GM23338 (cell line): ENCODE results near the gene AMBP. TPM values are rescaled to one million over a fixed set of nuclear protein-coding genes. Genes with fewer than 3 reads are reported as not detected.

Experiments used
- ATAC-seq: fragments of 200-7000 bp; cut with Tn5 transposase; 3 replicates; pipeline ENCODE4 v1.9.1; 2020
- DNase-seq: peaks from one replicate; pipeline ENCODE4 v3.0.0-alpha.2; 2015; ENCODE audit warnings: low spot score
- H2AFZ ChIP-seq: fragments of 200-600 bp; sonication (generic); 2 replicates; pipeline ENCODE4 v1.8.0; 2016; ENCODE audit warnings: antibody characterized with exemption, mild to moderate bottlenecking, moderate library complexity
- H3F3A ChIP-seq: fragments of 200-600 bp; sonication (generic); replicated peaks from 2 replicates; pipeline ENCODE4 v1.8.0; 2017; ENCODE audit warnings: antibody characterized with exemption, mixed run types, low read depth
- H3K27ac ChIP-seq: fragments of 200-600 bp; sonication (generic); 2 replicates; pipeline ENCODE4 v1.6.1; 2016; ENCODE audit warnings: low read depth
- H3K27me3 ChIP-seq: fragments of 200-600 bp; sonication (generic); 2 replicates; pipeline ENCODE4 v1.8.0; 2016; ENCODE audit warnings: mild to moderate bottlenecking, mixed run types, moderate library complexity; ENCODE audit not compliant: insufficient read depth
- H3K36me3 ChIP-seq: fragments of 200-600 bp; sonication (generic); 2 replicates; pipeline ENCODE4 v1.8.0; 2016; ENCODE audit warnings: mild to moderate bottlenecking; ENCODE audit not compliant: insufficient read depth
- H3K4me1 ChIP-seq: fragments of 200-600 bp; sonication (generic); 2 replicates; pipeline ENCODE4 v1.8.0; 2016; ENCODE audit warnings: mild to moderate bottlenecking, moderate library complexity; ENCODE audit not compliant: insufficient read depth
- H3K4me2 ChIP-seq: fragments of 200-600 bp; sonication (generic); 2 replicates; pipeline ENCODE4 v1.7.1; 2017; ENCODE audit warnings: mixed run types
- H3K4me3 ChIP-seq: fragments of 200-600 bp; sonication (generic); 2 replicates; pipeline ENCODE4 v1.6.1; 2016; ENCODE audit warnings: mixed run types
- H3K79me2 ChIP-seq: fragments of 200-600 bp; sonication (generic); replicated peaks from 2 replicates; pipeline ENCODE4 v1.8.0; 2017; ENCODE audit warnings: mild to moderate bottlenecking; ENCODE audit not compliant: insufficient read depth
- H3K9me2 ChIP-seq: fragments of 200-600 bp; sonication (generic); 2 replicates; pipeline ENCODE4 v1.8.0; 2017; ENCODE audit not compliant: insufficient read depth
- H4K20me1 ChIP-seq: fragments of 200-600 bp; sonication (generic); replicated peaks from 2 replicates; pipeline ENCODE4 v1.8.0; 2017; ENCODE audit warnings: mild to moderate bottlenecking; ENCODE audit not compliant: insufficient read depth
- H3K27ac Mint-ChIP-seq: 2 replicates; pipeline ENCODE4 v1.8.0; 2020; ENCODE audit warnings: inconsistent platforms, mild to moderate bottlenecking, moderate library complexity, mixed read lengths
- H3K27me3 Mint-ChIP-seq: 3 replicates; pipeline ENCODE4 v1.8.0; 2022; ENCODE audit warnings: low read depth, mild to moderate bottlenecking, moderate library complexity, mixed read lengths, inconsistent platforms; ENCODE audit not compliant: insufficient read depth, poor library complexity
- H3K36me3 Mint-ChIP-seq: 3 replicates; pipeline ENCODE4 v1.8.0; 2021; ENCODE audit warnings: low read depth, mild to moderate bottlenecking, inconsistent platforms, moderate library complexity, mixed read lengths
- H3K4me1 Mint-ChIP-seq: 3 replicates; pipeline ENCODE4 v1.8.0; 2020; ENCODE audit warnings: mild to moderate bottlenecking, inconsistent platforms, mixed read lengths
- H3K4me3 Mint-ChIP-seq: 3 replicates; pipeline ENCODE4 v1.8.0; 2021; ENCODE audit warnings: moderate library complexity, mild to moderate bottlenecking, inconsistent platforms, mixed read lengths
- H3K9me3 Mint-ChIP-seq: 3 replicates; pipeline ENCODE4 v1.8.0; 2020; ENCODE audit warnings: moderate library complexity, mild to moderate bottlenecking, inconsistent platforms, mixed read lengths
- CREB1 ChIP-seq: fragments of 250-450 bp; sonication (Bioruptor Pico); IDR thresholded peaks from 2 replicates; pipeline ENCODE4 v1.5.0; 2020; ENCODE audit warnings: low read depth, mild to moderate bottlenecking, moderate library complexity
- EZH2 ChIP-seq: fragments of 200-600 bp; sonication (generic); IDR thresholded peaks from one replicate; pipeline ENCODE4 v1.8.0; 2017; ENCODE audit warnings: antibody characterized with exemption, mild to moderate bottlenecking, low read depth; ENCODE audit not compliant: unreplicated experiment
- EZH2phosphoT487 ChIP-seq: fragments of 200-600 bp; sonication (generic); IDR thresholded peaks from one replicate; pipeline ENCODE4 v1.8.1; 2018; ENCODE audit warnings: antibody characterized with exemption; ENCODE audit not compliant: unreplicated experiment
- JUNB ChIP-seq: IDR thresholded peaks from one replicate; pipeline ENCODE4 v1.6.1; 2016; ENCODE audit warnings: antibody characterized with exemption; ENCODE audit not compliant: unreplicated experiment
- NANOG ChIP-seq: IDR thresholded peaks from 2 replicates; pipeline ENCODE4 v1.6.1; 2016; ENCODE audit warnings: antibody characterized with exemption, borderline replicate concordance
- POLR2AphosphoS5 ChIP-seq: IDR thresholded peaks from 2 replicates; pipeline ENCODE4 v1.6.1; 2016; ENCODE audit warnings: antibody characterized with exemption, low read depth
- STAT1 ChIP-seq: IDR thresholded peaks from one replicate; pipeline ENCODE4 v1.6.1; 2016; ENCODE audit warnings: antibody characterized with exemption; ENCODE audit not compliant: unreplicated experiment
- ZNF114 ChIP-seq: fragments of 250-450 bp; sonication (Bioruptor Pico); IDR thresholded peaks from 2 replicates; pipeline ENCODE4 v1.5.0; 2020; ENCODE audit warnings: mild to moderate bottlenecking, moderate library complexity
- ZNF331 ChIP-seq: fragments of 250-450 bp; sonication (Bioruptor Pico); IDR thresholded peaks from 2 replicates; pipeline ENCODE4 v1.5.0; 2020; ENCODE audit warnings: low read depth, mild to moderate bottlenecking, moderate library complexity
- polyA plus RNA-seq: library from polyadenylated mRNA; unstranded; fragments of >200 nt; fragmentation: Nextera tagmentation; extraction: Ambion mirVana; gene quantifications from 2 replicates; pipeline ENCODE4 v1.2.1, GENCODE V29; 2016
- total RNA-seq: library from RNA; depleted of rRNA; stranded (reverse); fragments of >200 nt; shearing (Covaris generic); gene quantifications from 2 replicates; pipeline ENCODE4 v1.2.3, GENCODE V29; 2014
- TF ChIP-seq, protein P1 (sequence below): IDR thresholded peaks from one replicate; pipeline ENCODE4 v1.6.1; 2018; ENCODE audit warnings: antibody characterized with exemption; ENCODE audit not compliant: unreplicated experiment
- TF ChIP-seq, protein P2 (sequence below): fragments of 250-450 bp; sonication (Bioruptor Pico); IDR thresholded peaks from 2 replicates; pipeline ENCODE4 v1.5.0; 2020; ENCODE audit warnings: mild to moderate bottlenecking, moderate library complexity
- TF ChIP-seq, protein P3 (sequence below), 2 experiments: fragments of 200-600 bp in 1 of 2; sonication (generic) in 1 of 2; conservative IDR thresholded peaks; 2 replicates each; pipeline versions ENCODE4 v1.5.1 to v1.6.1; 2016 to 2017; ENCODE audit warnings: antibody characterized with exemption in 2 of 2, low read depth in 2 of 2, mild to moderate bottlenecking in 2 of 2, moderate library complexity in 1 of 2
- TF ChIP-seq, protein P4 (sequence below): IDR thresholded peaks from 2 replicates; pipeline ENCODE4 v1.6.1; 2016; ENCODE audit warnings: antibody characterized with exemption

AMBP gene
- total and polyA plus RNA-seq, 2 experiments from 2014 or later: 1.3 to 2.0 TPM

DNA sequence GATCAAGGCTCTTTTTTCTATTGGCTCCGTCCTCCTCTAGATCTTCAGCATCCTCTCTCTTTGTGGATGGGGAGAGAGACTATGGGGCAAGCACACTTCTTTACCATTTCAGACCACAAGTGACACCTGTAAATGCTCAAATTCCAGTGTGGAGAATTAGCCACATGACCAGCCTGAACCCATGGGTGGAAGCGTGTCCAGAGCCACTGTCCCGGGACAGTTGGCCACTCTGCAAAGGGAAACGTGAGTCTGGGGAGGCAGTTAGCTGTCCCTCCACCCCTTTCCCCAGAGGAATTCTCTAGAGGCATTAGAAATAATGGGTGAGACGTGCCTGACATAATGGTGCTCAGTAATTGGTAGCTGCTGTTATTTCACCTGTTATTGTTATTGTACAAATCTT, 40.9 kb downstream of the AMBP start:
- H3K36me3 Mint-ChIP-seq: peaks cover 29% of the 10 kb centered on the region
- no peak for ATAC-seq
- no peaks in the 10 kb centered on the region for H3K9me2 ChIP-seq

More for the DNA sequence above, 40.9 kb downstream of the AMBP start:
- Histone ChIP-seq H2AFZ (no peak overlapping the region), H3K4me2 (no peak overlapping the region), H3F3A (peaks cover 4% of the 10 kb centered on the region; the same call in 1 of the 2 replicates), H3K4me1 (peaks cover 14% of the 10 kb centered on the region), H3K36me3 (no peaks in the 10 kb centered on the region; the same call in 1 of the 2 replicates), H3K79me2 (no peaks in the 10 kb centered on the region), H3K27me3 (no peaks in the 10 kb centered on the region), H4K20me1 (no peaks in the 10 kb centered on the region; the same call in 1 of the 2 replicates), H3K27ac (no peak overlapping the region), H3K4me3 (no peak overlapping the region)
- H3K27me3 Mint-ChIP-seq: peaks cover 8% of the 10 kb centered on the region
- no peak overlapping the region for H3K27ac Mint-ChIP-seq
- H3K9me3 Mint-ChIP-seq: no peaks in the 10 kb centered on the region
- H3K4me3 Mint-ChIP-seq: no peak overlapping the region
- TF ChIP-seq EZH2 (no peak), JUNB (no peak), ZNF114 (CRISPR knock-in tag) (no peak), POLR2AphosphoS5 (no peak), CREB1 (CRISPR knock-in tag) (no peak), STAT1 (no peak), NANOG (no peak), EZH2phosphoT487 (no peak), ZNF331 (CRISPR knock-in tag) (no peak)
- TF ChIP-seq, protein P1, sequence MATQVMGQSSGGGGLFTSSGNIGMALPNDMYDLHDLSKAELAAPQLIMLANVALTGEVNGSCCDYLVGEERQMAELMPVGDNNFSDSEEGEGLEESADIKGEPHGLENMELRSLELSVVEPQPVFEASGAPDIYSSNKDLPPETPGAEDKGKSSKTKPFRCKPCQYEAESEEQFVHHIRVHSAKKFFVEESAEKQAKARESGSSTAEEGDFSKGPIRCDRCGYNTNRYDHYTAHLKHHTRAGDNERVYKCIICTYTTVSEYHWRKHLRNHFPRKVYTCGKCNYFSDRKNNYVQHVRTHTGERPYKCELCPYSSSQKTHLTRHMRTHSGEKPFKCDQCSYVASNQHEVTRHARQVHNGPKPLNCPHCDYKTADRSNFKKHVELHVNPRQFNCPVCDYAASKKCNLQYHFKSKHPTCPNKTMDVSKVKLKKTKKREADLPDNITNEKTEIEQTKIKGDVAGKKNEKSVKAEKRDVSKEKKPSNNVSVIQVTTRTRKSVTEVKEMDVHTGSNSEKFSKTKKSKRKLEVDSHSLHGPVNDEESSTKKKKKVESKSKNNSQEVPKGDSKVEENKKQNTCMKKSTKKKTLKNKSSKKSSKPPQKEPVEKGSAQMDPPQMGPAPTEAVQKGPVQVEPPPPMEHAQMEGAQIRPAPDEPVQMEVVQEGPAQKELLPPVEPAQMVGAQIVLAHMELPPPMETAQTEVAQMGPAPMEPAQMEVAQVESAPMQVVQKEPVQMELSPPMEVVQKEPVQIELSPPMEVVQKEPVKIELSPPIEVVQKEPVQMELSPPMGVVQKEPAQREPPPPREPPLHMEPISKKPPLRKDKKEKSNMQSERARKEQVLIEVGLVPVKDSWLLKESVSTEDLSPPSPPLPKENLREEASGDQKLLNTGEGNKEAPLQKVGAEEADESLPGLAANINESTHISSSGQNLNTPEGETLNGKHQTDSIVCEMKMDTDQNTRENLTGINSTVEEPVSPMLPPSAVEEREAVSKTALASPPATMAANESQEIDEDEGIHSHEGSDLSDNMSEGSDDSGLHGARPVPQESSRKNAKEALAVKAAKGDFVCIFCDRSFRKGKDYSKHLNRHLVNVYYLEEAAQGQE: no peak
- TF ChIP-seq, protein P2, sequence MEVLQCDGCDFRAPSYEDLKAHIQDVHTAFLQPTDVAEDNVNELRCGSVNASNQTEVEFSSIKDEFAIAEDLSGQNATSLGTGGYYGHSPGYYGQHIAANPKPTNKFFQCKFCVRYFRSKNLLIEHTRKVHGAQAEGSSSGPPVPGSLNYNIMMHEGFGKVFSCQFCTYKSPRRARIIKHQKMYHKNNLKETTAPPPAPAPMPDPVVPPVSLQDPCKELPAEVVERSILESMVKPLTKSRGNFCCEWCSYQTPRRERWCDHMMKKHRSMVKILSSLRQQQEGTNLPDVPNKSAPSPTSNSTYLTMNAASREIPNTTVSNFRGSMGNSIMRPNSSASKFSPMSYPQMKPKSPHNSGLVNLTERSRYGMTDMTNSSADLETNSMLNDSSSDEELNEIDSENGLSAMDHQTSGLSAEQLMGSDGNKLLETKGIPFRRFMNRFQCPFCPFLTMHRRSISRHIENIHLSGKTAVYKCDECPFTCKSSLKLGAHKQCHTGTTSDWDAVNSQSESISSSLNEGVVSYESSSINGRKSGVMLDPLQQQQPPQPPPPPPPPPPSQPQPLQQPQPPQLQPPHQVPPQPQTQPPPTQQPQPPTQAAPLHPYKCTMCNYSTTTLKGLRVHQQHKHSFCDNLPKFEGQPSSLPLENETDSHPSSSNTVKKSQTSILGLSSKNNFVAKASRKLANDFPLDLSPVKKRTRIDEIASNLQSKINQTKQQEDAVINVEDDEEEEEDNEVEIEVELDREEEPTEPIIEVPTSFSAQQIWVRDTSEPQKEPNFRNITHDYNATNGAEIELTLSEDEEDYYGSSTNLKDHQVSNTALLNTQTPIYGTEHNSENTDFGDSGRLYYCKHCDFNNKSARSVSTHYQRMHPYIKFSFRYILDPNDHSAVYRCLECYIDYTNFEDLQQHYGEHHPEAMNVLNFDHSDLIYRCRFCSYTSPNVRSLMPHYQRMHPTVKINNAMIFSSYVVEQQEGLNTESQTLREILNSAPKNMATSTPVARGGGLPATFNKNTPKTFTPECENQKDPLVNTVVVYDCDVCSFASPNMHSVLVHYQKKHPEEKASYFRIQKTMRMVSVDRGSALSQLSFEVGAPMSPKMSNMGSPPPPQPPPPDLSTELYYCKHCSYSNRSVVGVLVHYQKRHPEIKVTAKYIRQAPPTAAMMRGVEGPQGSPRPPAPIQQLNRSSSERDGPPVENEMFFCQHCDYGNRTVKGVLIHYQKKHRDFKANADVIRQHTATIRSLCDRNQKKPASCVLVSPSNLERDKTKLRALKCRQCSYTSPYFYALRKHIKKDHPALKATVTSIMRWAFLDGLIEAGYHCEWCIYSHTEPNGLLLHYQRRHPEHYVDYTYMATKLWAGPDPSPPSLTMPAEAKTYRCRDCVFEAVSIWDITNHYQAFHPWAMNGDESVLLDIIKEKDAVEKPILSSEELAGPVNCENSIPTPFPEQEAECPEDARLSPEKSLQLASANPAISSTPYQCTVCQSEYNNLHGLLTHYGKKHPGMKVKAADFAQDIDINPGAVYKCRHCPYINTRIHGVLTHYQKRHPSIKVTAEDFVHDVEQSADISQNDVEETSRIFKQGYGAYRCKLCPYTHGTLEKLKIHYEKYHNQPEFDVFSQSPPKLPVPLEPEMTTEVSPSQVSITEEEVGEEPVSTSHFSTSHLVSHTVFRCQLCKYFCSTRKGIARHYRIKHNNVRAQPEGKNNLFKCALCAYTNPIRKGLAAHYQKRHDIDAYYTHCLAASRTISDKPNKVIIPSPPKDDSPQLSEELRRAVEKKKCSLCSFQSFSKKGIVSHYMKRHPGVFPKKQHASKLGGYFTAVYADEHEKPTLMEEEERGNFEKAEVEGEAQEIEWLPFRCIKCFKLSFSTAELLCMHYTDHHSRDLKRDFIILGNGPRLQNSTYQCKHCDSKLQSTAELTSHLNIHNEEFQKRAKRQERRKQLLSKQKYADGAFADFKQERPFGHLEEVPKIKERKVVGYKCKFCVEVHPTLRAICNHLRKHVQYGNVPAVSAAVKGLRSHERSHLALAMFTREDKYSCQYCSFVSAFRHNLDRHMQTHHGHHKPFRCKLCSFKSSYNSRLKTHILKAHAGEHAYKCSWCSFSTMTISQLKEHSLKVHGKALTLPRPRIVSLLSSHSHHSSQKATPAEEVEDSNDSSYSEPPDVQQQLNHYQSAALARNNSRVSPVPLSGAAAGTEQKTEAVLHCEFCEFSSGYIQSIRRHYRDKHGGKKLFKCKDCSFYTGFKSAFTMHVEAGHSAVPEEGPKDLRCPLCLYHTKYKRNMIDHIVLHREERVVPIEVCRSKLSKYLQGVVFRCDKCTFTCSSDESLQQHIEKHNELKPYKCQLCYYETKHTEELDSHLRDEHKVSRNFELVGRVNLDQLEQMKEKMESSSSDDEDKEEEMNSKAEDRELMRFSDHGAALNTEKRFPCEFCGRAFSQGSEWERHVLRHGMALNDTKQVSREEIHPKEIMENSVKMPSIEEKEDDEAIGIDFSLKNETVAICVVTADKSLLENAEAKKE: no peak
- TF ChIP-seq, protein P3, sequence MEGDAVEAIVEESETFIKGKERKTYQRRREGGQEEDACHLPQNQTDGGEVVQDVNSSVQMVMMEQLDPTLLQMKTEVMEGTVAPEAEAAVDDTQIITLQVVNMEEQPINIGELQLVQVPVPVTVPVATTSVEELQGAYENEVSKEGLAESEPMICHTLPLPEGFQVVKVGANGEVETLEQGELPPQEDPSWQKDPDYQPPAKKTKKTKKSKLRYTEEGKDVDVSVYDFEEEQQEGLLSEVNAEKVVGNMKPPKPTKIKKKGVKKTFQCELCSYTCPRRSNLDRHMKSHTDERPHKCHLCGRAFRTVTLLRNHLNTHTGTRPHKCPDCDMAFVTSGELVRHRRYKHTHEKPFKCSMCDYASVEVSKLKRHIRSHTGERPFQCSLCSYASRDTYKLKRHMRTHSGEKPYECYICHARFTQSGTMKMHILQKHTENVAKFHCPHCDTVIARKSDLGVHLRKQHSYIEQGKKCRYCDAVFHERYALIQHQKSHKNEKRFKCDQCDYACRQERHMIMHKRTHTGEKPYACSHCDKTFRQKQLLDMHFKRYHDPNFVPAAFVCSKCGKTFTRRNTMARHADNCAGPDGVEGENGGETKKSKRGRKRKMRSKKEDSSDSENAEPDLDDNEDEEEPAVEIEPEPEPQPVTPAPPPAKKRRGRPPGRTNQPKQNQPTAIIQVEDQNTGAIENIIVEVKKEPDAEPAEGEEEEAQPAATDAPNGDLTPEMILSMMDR (conservative IDR thresholded peaks at IDR 0.05; ENCODE audit: low read depth in 2 of 2): no peak
- TF ChIP-seq, protein P4, sequence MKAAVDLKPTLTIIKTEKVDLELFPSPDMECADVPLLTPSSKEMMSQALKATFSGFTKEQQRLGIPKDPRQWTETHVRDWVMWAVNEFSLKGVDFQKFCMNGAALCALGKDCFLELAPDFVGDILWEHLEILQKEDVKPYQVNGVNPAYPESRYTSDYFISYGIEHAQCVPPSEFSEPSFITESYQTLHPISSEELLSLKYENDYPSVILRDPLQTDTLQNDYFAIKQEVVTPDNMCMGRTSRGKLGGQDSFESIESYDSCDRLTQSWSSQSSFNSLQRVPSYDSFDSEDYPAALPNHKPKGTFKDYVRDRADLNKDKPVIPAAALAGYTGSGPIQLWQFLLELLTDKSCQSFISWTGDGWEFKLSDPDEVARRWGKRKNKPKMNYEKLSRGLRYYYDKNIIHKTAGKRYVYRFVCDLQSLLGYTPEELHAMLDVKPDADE: no peak
- H3K4me1 Mint-ChIP-seq: peaks cover 12% of the 10 kb centered on the region
- DNase-seq: no peak
